Common myeloid progenitor, CD34-positive (primary cell): Measurements from ENCODE around the gene CDH15.

Experiments
- CTCF ChIA-PET: fragments of 350-600 bp; sonication (Branson Sonifier 250); formaldehyde crosslinking; loops from one replicate; lab custom pipeline; 2021; ENCODE audit warnings: antibody characterized with exemption; lab: Charles Lee
- POLR2A ChIA-PET: fragments of 350-600 bp; sonication (Branson Sonifier 250); formaldehyde crosslinking; loops from one replicate; lab custom pipeline; 2021; ENCODE audit warnings: antibody characterized with exemption; lab: Charles Lee
- DNase-seq, 3 donors: peaks; one replicate each; pipeline versions ENCODE4 v3.0.0 to v3.0.0-alpha.2; 2013
- H3K27ac ChIP-seq, 2 experiments: 1 replicate in 1 of 2; 2 replicates in 1 of 2; pipeline ENCODE4 v1.7.0; 2013; ENCODE audit warnings: inconsistent platforms in 2 of 2, low read length in 2 of 2, mild to moderate bottlenecking in 2 of 2, low read depth in 1 of 2, moderate library complexity in 1 of 2; ENCODE audit not compliant: severe bottlenecking in 2 of 2, insufficient read depth in 1 of 2, poor library complexity in 1 of 2
- H3K27me3 ChIP-seq, 5 experiments: replicated peaks in 2 of 5; 1 replicate in 3 of 5; 2 replicates in 2 of 5; pipeline versions ENCODE4 v1.6.1 to v1.7.0; 2013; ENCODE audit warnings: low read length in 4 of 5, mild to moderate bottlenecking in 2 of 5, moderate library complexity in 2 of 5, inconsistent platforms in 1 of 5; ENCODE audit not compliant: insufficient read depth in 5 of 5, control insufficient read depth in 4 of 5
- H3K36me3 ChIP-seq, 4 experiments: 1 replicate in 2 of 4; 2 replicates in 2 of 4; pipeline versions ENCODE4 v1.6.1 to v1.7.0; 2013; ENCODE audit warnings: low read length in 3 of 4, control low read depth in 1 of 4, mild to moderate bottlenecking in 1 of 4; ENCODE audit not compliant: control insufficient read depth in 4 of 4, insufficient read depth in 4 of 4
- H3K4me1 ChIP-seq, 4 experiments: 1 replicate in 3 of 4; 2 replicates in 1 of 4; pipeline versions ENCODE4 v1.6.1 to v1.7.1; 2013; ENCODE audit warnings: low read length in 3 of 4, mild to moderate bottlenecking in 3 of 4, control low read depth in 1 of 4, inconsistent platforms in 1 of 4, moderate library complexity in 1 of 4; ENCODE audit not compliant: control insufficient read depth in 4 of 4, insufficient read depth in 4 of 4; ENCODE audit errors: control extremely low read depth in 1 of 4
- H3K4me3 ChIP-seq, 7 experiments: 1 replicate in 4 of 7; 2 replicates in 3 of 7; pipeline versions ENCODE4 v1.5.1 to v1.7.0; 2013; ENCODE audit warnings: mild to moderate bottlenecking in 7 of 7, low read length in 6 of 7, moderate library complexity in 6 of 7, inconsistent platforms in 2 of 7, low read depth in 2 of 7, control low read depth in 1 of 7; ENCODE audit not compliant: insufficient read depth in 4 of 7, control insufficient read depth in 1 of 7; ENCODE audit errors: extremely low read depth in 1 of 7
- H3K9me3 ChIP-seq, 5 experiments: 1 replicate in 4 of 5; 2 replicates in 1 of 5; pipeline versions ENCODE4 v1.6.1 to v1.7.1; 2013; ENCODE audit warnings: low read length in 4 of 5, mild to moderate bottlenecking in 2 of 5, inconsistent platforms in 1 of 5, low read depth in 1 of 5, moderate library complexity in 1 of 5; ENCODE audit not compliant: control insufficient read depth in 4 of 5, insufficient read depth in 2 of 5; ENCODE audit errors: control extremely low read depth in 1 of 5
- WGBS: methylation state at CpG from one replicate; pipeline ENCODE4 v1.1.5; 2013; ENCODE audit not compliant: insufficient coverage; 5-methylcytosine and 5-hydroxymethylcytosine counted together

CDH15 gene

DNA sequence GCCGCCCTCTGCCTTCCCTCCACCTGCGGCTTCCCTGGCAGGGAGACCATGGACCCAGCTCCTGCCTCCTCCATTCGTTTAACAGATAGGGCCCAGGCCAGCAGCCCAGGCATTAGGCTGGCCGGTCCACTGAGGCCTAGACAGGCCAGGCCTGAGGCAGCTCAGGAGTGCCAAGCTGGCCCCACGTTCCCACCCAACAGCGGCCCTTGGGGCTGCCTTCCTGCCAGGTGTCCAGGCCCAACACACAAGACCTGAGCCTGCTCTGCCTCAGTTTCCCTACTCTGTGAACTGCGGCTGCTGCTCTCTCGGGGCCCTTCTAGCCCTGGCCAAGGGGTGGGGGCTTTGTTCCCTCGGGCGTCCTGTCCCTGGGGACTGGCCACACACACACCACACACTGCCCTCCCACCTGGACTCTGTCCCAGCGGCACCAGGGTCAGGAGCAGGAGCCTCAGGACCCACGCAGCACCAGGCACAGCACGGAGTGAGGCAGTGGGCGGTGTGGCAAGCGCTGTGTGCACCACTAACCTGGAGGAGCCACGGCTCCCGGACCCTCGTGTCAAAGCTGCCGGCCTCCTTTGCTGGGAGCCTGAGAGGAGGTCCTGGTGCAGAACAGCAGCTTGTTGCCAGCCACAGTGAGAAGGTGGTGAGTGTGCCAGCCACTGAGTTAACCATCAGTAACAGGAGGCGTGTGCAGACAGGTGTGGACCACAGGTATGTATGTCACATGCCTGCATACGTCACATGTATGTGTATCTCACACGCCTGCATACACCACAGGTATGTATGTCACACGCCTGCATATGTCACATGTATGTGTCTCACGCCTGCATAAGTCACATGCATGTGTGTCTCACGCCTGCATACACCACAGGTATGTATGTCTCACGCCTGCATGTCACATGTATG is 14.6 kb upstream of the CDH15 start:
- CTCF ChIA-PET, result interaction anchor here (0.8 to 2.0 kb wide), 14 partner anchors 8 to 344 kb away, joined by 3 to 9 read pairs (median 4); partner anchors contain the start of genes GALNS and TRAPPC2L
- 77% methylated on average over 22 of the region's 26 CpGs for WGBS

GRCh38 chr16:89157778-89158177 is 13.8 kb upstream of the CDH15 start:
- Histone ChIP-seq H3K27me3 (no peaks in the 10 kb centered on the region), H3K4me1 (peaks cover 0 to 27% (median 17%) of the 10 kb centered on the region in 4 experiments), H3K36me3 (peaks cover 0 to 2% (median under 1%) of the 10 kb centered on the region in 4 experiments), H3K9me3 (no peaks in the 10 kb centered on the region), H3K4me3 (no peak overlapping the region), H3K27ac (no peak overlapping the region)
- ChIA-PET POLR2A (no interaction called here), CTCF (no interaction called here)
- no peak for DNase-seq
- 93% methylated on average over 12 of the region's 12 CpGs for WGBS

More for the DNA sequence above, 14.6 kb upstream of the CDH15 start:
- no peak overlapping the region for H3K27ac ChIP-seq
- peaks cover 0 to 27% (median 17%) of the 10 kb centered on the region in 4 experiments for H3K4me1 ChIP-seq
- POLR2A ChIA-PET, result interaction anchor here (0.7 kb wide), 2 partner anchors 57 to 349 kb away, joined by 3 read pairs; no protein-coding TSS in a partner anchor
- no peaks in the 10 kb centered on the region for H3K27me3 ChIP-seq
- no peak overlapping the region for H3K4me3 ChIP-seq
- no peaks in the 10 kb centered on the region for H3K9me3 ChIP-seq
- no peak for DNase-seq
- peaks cover 0 to 8% (median 2%) of the 10 kb centered on the region in 4 experiments for H3K36me3 ChIP-seq

DNA sequence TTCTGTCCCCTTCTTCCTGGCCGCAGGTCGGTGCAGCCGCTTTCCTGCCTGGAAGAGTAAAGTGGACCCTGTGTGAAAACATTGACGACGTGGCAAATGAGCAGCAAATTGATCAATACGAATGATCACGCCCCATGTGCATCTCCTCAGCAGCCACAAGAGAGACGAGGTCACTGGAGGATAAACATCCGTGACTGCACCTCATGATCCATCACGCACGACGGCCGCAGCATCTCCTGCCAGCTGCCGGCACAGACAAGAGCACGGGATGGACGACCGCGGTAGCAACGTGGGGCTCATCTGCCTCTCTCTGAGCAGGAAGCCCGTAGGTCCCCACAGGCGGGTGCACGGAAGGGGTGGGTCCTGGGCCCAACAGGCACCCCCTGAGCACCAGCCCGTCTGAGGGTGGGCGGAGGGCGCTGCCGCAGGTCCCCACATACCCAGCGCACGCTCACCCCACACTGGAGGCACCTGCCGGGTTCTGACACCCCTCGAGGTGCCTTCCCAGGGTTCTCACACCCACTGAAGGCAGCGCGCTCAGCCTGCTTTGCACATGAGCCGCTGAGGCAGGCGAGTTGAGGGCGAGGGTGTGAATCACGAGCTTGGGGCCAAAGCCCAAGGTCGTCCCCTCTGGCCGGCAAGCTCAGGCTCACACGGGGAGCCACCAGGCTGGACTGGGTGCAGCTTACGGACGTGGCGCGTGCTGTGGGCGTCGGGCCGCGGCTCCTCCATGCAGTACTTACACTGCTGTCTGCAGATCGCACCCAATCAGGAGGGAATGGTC is 12.3 kb upstream of the CDH15 start:
- Histone ChIP-seq H3K4me3 (no peak overlapping the region), H3K9me3 (no peaks in the 10 kb centered on the region), H3K4me1 (peaks cover 0 to 27% (median 17%) of the 10 kb centered on the region in 4 experiments), H3K27me3 (no peaks in the 10 kb centered on the region), H3K36me3 (no peaks in the 10 kb centered on the region), H3K27ac (no peak overlapping the region)
- ChIA-PET CTCF (interaction anchor here (1.0 to 1.3 kb wide), 2 partner anchors 8 to 334 kb away, joined by 3 read pairs; no protein-coding TSS in a partner anchor), POLR2A (no interaction called here)
- DNase-seq, result no peak
- WGBS, result 94% methylated on average over 48 of the region's 48 CpGs

GRCh38 chr16:89159850-89160354 is 11.6 kb upstream of the CDH15 start:
- Histone ChIP-seq H3K4me1 (peaks cover 0 to 27% (median 16%) of the 10 kb centered on the region in 4 experiments), H3K27me3 (no peaks in the 10 kb centered on the region), H3K4me3 (no peak overlapping the region), H3K27ac (no peak overlapping the region), H3K36me3 (no peaks in the 10 kb centered on the region), H3K9me3 (no peaks in the 10 kb centered on the region)
- DNase-seq, result no peak
- 92% methylated on average over 18 of the region's 20 CpGs for WGBS
- CTCF ChIA-PET, result interaction anchor here (1.3 kb wide), 1 partner anchor 335 kb away, joined by 3 read pairs; no protein-coding TSS in a partner anchor
- POLR2A ChIA-PET, result no interaction called here

- ChIA-PET CTCF (interaction anchor here (1.3 kb wide), 1 partner anchor 336 kb away, joined by 3 read pairs; no protein-coding TSS in a partner anchor), POLR2A (no interaction called here)
- H3K4me1 ChIP-seq, result peaks cover 0 to 18% (median 10%) of the 10 kb centered on the region in 4 experiments
- H3K9me3 ChIP-seq, result no peaks in the 10 kb centered on the region
- no peak for DNase-seq
- no peaks in the 10 kb centered on the region for H3K36me3 ChIP-seq
- H3K27me3 ChIP-seq, result no peaks in the 10 kb centered on the region
- 94% methylated on average over 29 of the region's 29 CpGs for WGBS
- H3K27ac ChIP-seq, result no peak overlapping the region
- H3K4me3 ChIP-seq, result no peak overlapping the region
Observed at GRCh38 chr16:89160977-89161701, 10.4 kb upstream of the CDH15 start.

DNA sequence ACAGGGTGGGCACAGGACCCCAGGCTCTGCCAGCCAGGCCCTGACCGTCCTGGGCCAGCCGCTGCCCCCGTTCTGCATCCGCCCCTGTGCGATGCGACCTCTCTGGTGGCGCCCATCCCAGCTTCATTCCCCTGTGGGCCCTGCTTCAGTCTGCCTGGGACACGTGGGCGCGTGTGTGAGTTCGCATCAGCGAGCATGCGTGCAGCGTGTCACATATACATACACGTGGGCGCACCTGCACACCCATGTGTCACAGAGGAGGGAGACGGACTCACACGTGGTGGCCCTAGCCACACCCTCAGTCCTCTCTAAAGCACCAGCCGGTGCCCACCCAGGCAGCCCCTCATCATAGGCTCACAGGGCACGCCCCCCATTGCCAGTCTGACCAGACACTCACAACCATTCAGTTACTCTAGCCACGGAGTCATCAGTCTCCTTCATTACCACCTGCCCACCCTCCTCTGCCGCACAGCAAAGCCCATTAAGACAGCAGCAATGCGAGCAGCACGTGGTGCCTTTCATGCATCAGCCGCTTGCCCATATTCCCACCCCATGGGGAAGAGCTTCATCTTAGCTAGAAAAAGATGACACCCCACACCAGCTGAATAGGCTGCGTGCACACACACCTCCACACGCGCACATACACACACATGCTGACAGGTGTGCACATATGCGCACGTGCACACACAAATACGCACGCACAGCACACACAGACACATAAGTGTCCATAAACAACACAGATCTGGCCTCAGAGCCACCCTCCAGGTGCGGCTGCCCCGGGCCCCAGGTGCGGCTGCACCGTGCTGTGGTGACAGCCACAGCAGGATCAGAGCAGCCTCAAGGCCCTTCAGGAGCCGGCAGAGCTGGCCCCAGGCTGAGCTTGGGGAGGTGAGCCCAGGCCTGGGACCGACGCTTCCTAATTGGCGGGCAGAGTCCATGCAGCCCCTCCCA is 9.5 kb upstream of the CDH15 start:
- Histone ChIP-seq H3K4me3 (no peak overlapping the region), H3K9me3 (no peaks in the 10 kb centered on the region), H3K27me3 (no peaks in the 10 kb centered on the region), H3K4me1 (peaks cover 0 to 10% (median 5%) of the 10 kb centered on the region in 4 experiments), H3K27ac (no peak overlapping the region), H3K36me3 (no peaks in the 10 kb centered on the region)
- ChIA-PET POLR2A (no interaction called here), CTCF (no interaction called here)
- no peak for DNase-seq
- 94% methylated on average over 33 of the region's 40 CpGs for WGBS
